Measurements from ENCODE around the gene PRIMPOL. TPM values are rescaled to one million over a fixed set of nuclear protein-coding genes. Genes with fewer than 3 reads are reported as not detected.
"Not testable (repeated sequence)": the region's sequence is repeated elsewhere in the genome, so short reads cannot be mapped to it uniquely, and the experiment has no call there.

PRIMPOL gene
- total RNA-seq, 2 donors from 2014 or later, result 10.8 to 24.9 TPM

DNA sequence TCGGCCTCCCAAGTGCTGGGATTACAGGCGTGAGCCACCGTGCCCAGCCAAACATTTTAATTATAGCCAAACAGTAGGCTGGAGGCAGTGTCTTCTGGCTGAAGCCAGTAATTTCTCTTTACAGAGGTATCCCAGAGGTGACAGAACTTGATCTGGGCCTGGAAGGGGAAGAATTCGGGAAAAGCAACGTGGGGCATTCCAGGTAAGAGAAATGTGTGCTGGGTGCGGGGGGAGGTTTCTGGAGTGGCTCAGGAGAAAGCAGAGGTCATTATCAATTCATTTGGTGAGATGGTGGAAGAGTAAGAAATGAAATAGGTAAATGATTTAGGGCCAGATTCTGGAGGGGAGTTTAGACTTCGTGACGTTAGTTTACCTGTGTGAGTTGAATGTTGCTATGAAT is 2.4 kb downstream of the PRIMPOL start:
- no peak for ATAC-seq
- H3K9me3 Mint-ChIP-seq, result no peaks in the 10 kb centered on the region
- no peak overlapping the region for H3K27ac Mint-ChIP-seq
- H3K36me3 Mint-ChIP-seq, result peaks cover 20 to 28% of the 10 kb centered on the region in 2 donors
- no peak for DNase-seq (ENCODE audit: low spot score in 2 of 2)

- H3K27ac Mint-ChIP-seq; ATAC-seq; H3K9me3 Mint-ChIP-seq; DNase-seq (ENCODE audit: low spot score in 2 of 2): not testable (repeated sequence)
- peaks cover 17 to 26% of the 10 kb centered on the region in 2 donors for H3K36me3 Mint-ChIP-seq
These were observed 3.1 kb downstream of the PRIMPOL start for GRCh38 chr4:184652681-184653080.

GRCh38 chr4:184653650-184654049 is 4.1 kb downstream of the PRIMPOL start:
- Mint-ChIP-seq H3K27ac (no peak overlapping the region), H3K9me3 (no peaks in the 10 kb centered on the region), H3K36me3 (peaks cover 7 to 16% of the 10 kb centered on the region in 2 donors)
- ATAC-seq, result no peak
- no peak for DNase-seq (ENCODE audit: low spot score in 2 of 2)

DNA sequence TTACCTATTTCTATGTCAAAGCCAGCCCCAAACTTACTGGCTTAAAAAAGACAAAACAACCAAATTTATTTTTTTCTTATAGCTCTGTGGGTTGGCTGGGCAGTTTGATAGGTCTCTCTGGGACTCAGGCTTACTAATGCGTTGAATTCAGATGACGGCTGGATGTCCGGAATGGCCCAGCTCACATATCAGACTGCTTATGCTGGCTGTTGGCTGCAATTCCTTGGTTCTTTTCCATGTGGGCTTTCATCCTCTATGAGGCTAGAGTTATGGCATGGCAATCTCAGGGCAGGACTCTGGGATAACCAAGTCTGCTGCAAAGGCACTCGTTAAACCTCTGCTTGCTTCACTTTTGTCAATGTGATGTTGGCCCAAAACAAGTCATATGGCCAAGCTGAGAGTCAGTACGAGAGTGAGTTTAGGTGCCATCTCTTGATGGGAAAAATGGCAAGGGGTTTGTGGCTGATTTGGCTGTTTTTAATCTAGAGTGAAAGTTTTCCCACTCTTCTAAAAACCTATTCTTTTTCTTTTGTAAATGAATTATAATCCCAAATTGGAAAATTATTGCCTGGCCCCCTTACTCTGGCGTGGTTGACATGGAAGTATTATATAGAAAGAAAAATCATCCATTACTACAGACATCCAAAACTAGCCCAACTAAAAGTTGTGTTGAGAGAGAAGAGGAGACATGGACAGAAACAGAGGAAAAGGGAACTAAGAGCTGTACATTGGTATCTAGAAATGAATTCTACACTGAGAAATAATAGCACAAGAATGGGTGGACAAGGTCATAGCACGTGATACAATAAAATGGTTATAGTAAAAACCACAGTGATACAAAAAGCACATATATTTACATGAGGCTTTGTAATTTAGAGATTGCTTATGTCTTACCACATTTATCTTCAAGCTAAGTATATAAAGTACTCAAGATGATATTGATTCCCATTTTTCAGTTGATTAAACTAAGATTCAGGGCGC is 6.6 kb downstream of the PRIMPOL start:
- Mint-ChIP-seq H3K36me3 (peaks cover 0 to 10% of the 10 kb centered on the region in 2 donors), H3K9me3 (no peaks in the 10 kb centered on the region), H3K27ac (no peak overlapping the region)
- no peak for ATAC-seq
- no peak for DNase-seq (ENCODE audit: low spot score in 2 of 2)

DNA sequence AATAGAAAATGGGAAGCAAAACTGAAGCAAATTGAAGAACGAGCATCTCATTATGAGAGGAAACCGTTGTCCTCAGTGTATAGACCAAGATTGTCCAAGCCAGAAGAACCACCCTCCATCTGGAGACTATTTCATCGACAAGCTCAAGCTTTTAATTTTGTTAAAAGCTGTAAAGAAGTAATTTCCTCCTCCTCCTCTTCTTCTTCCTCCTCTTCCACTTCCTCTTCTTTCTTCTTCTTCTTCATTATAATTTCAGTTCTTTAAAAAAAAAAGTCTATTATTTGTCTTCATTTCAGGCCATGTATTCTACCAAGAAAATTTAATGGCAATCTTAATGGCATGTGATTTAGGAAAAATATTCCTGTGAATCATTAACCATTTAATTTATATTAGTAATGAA is 7.6 kb downstream of the PRIMPOL start:
- ATAC-seq (no peak), DNase-seq (ENCODE audit: low spot score in 2 of 2) (no peak)
- Mint-ChIP-seq H3K9me3 (no peaks in the 10 kb centered on the region), H3K36me3 (peaks cover 0 to 10% of the 10 kb centered on the region in 2 donors), H3K27ac (no peak overlapping the region)

- not testable (repeated sequence) for ATAC-seq; H3K9me3 Mint-ChIP-seq; DNase-seq (ENCODE audit: low spot score in 2 of 2); H3K27ac Mint-ChIP-seq
- H3K36me3 Mint-ChIP-seq, result peaks cover 0 to 10% of the 10 kb centered on the region in 2 donors
These were observed 8.3 kb downstream of the PRIMPOL start for GRCh38 chr4:184657820-184658219.

DNA sequence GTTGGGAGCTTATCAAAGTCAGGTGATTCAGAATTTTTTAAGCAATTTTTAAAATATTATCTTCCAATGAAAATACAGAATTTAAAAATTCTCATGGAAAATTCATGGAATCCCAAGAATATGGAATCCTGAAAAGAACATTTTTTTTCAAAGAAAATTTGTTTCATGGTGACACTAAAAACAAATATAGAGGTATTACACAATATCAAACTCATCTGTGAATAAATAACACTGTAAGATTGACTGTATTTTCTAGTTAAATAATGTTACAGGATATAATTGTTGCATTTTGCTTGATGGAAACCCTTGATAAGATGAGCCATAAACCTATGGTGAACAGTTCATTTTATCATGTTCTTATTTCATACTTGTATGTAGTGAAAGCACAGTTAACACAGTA is 11.4 kb downstream of the PRIMPOL start:
- Mint-ChIP-seq H3K36me3 (peaks cover 4 to 10% of the 10 kb centered on the region in 2 donors), H3K9me3 (no peaks in the 10 kb centered on the region), H3K27ac (no peak overlapping the region)
- ATAC-seq, result no peak
- no peak for DNase-seq (ENCODE audit: low spot score in 2 of 2)

GRCh38 chr4:184662236-184662635 is 12.7 kb downstream of the PRIMPOL start:
- no peaks in the 10 kb centered on the region for H3K9me3 Mint-ChIP-seq
- no peak for ATAC-seq
- no peak for DNase-seq (ENCODE audit: low spot score in 2 of 2)
- peaks cover 4 to 6% of the 10 kb centered on the region in 2 donors for H3K36me3 Mint-ChIP-seq
- no peak overlapping the region for H3K27ac Mint-ChIP-seq

DNA sequence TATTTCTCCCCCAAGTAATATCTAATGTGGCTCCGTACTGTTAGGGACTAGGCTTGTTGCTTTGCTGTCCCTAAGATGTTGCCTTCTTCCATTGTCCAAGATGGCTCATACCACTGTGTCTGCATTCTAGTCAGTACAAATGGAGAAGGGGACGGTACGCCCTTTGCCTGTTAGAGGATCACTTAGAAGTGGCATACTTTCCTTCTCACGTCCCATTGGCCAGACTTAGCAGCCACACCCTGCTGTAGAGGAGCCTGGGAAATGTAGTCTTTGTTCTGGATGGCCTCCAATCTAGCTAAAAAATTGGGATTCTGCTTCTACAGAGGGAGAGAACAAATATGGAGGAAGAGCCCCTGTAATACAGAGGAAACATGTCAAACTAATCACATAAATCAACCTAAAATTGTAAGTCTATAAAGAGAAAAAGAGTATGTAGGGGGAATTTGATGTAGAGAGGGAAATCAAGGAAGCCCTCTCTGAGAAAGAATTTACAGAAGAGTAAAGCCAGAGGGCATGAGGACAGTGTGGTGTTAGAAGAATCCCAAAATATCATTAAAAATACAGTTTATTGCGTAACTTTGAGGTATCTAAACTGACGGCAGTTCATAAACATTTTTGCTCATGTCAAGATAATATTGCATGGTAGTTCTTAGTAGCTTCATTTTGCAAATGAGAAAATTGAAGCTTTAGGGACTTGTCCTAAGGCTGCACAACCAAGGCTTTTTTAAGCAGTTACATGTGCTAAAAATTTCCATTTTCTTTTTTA is 15.1 kb downstream of the PRIMPOL start:
- H3K9me3 Mint-ChIP-seq, result no peaks in the 10 kb centered on the region
- DNase-seq (ENCODE audit: low spot score in 2 of 2), result no peak
- ATAC-seq, result peak in 1 of 2 donors; percentile 61
- peaks cover 19 to 26% of the 10 kb centered on the region in 2 donors for H3K36me3 Mint-ChIP-seq
- no peak overlapping the region for H3K27ac Mint-ChIP-seq

DNA sequence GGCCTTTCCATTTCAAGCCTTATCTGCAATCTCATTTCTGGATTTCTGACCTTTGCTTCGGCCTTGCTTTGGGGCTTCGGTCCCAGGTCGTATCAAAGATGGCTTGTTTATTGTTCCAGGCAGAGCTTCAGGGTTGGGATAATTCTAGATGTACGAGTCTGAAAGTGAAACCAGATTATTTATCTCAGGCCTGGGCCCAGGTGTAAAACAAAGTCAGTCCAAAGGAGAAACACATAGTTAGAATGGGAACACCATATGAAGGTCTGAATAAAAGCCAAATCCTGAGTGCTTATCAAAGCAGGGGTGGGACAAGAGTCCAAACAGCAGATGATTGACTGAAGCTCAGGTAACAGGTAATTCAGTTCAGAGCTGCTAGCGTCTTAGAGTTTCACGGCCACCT is 17.1 kb downstream of the PRIMPOL start:
- ATAC-seq (no peak), DNase-seq (ENCODE audit: low spot score in 2 of 2) (no peak)
- H3K9me3 Mint-ChIP-seq, result no peaks in the 10 kb centered on the region
- H3K36me3 Mint-ChIP-seq, result peaks cover 19 to 26% of the 10 kb centered on the region in 2 donors
- no peak overlapping the region for H3K27ac Mint-ChIP-seq

GRCh38 chr4:184668096-184668495 is 18.6 kb downstream of the PRIMPOL start:
- DNase-seq (ENCODE audit: low spot score in 2 of 2), result no peak
- H3K9me3 Mint-ChIP-seq, result no peaks in the 10 kb centered on the region
- H3K27ac Mint-ChIP-seq, result peak overlapping the region; percentile 25 to 39
- peak; percentile 14 to 52 for ATAC-seq
- H3K36me3 Mint-ChIP-seq, result peaks cover 19 to 26% of the 10 kb centered on the region in 2 donors

DNA sequence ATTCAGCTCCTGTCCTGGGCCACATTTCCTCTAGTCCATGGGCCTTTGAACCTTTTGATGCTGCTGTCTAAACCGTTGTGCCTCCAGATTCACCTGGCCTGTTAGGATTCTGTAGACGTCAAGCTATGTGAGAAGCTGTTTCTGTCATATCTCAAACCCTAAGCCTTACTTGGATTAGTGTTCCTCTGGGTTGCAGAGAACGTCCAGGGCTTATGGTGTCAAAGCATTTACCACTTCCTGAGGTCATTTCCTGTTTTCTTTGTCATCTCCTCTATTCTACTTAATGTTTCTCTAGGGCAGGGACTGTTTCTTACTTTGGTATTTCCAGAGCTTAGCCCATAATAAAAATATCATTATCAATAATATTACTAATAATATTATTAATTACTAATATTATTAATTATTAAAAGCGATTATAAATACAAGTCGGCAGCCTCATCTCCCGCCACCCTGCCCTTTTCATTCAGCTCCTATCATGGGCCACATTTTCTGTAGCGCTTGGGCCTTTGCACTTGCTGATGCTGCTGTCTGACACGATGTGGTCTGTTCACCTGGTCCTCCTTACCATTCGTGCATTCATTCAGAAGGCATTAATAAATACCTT is 19.1 kb downstream of the PRIMPOL start:
- peaks cover 19 to 26% of the 10 kb centered on the region in 2 donors for H3K36me3 Mint-ChIP-seq
- H3K27ac Mint-ChIP-seq, result peak overlapping the region; percentile 29 to 39
- DNase-seq (ENCODE audit: low spot score in 2 of 2), result no peak
- H3K9me3 Mint-ChIP-seq, result no peaks in the 10 kb centered on the region
- ATAC-seq, result peak; percentile 48 to 59

DNA sequence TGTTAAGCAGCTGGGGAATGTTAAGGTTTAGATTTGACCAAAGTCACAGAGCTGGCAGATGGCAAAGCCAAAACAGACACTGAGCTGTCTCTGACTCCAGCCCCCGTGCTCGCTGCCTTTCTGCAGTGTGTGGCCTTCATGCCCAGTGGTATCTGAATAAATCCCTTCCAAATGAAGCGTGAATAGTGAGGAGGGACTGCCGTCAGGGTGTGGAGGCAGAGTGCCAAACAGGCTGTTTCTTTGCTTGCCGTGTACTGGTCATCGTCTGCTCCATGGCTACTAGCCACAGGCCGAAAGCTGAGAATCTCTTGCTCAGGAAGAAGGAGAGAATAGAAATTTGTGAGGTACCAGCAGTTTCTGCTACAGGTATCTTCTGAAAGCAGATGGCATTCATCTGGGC is 19.7 kb downstream of the PRIMPOL start:
- peak overlapping the region in 1 of 2 donors; percentile 86 for H3K27ac Mint-ChIP-seq
- H3K36me3 Mint-ChIP-seq, result peaks cover 19 to 26% of the 10 kb centered on the region in 2 donors
- H3K9me3 Mint-ChIP-seq, result no peaks in the 10 kb centered on the region
- DNase-seq (ENCODE audit: low spot score in 2 of 2) (no peak), ATAC-seq (no peak)

- peaks cover 15 to 20% of the 10 kb centered on the region in 2 donors for H3K36me3 Mint-ChIP-seq
- no peaks in the 10 kb centered on the region for H3K9me3 Mint-ChIP-seq
- DNase-seq (ENCODE audit: low spot score in 2 of 2) (no peak), ATAC-seq (no peak)
- H3K27ac Mint-ChIP-seq, result peak overlapping the region in 1 of 2 donors; percentile 44
These were observed 21.6 kb downstream of the PRIMPOL start for GRCh38 chr4:184671101-184671500.

- ATAC-seq (no peak), DNase-seq (ENCODE audit: low spot score in 2 of 2) (no peak)
- Mint-ChIP-seq H3K27ac (no peak overlapping the region), H3K36me3 (peaks cover 15 to 19% of the 10 kb centered on the region in 2 donors), H3K9me3 (no peaks in the 10 kb centered on the region)
These were observed 23.2 kb downstream of the PRIMPOL start for GRCh38 chr4:184672741-184673140.

DNA sequence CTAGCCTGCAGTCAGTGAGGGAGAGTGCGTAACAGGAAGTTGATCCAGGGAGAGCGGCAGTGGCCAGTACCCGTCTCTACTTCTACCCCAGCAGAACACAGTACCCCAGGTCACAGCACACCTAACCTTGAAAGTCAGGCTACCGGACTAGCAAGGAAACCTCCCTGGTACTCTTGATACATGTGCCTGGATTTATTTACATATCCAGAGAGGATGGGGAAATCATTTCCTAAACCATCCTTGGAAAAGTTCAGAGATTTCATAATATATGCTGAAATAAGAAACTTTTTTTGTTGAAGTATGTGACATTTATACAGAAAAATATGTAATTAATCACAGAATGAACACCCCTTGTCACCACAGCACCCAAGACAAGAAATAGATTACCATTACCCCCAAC is 24.5 kb downstream of the PRIMPOL start:
- H3K9me3 Mint-ChIP-seq, result no peaks in the 10 kb centered on the region
- ATAC-seq (no peak), DNase-seq (ENCODE audit: low spot score in 2 of 2) (no peak)
- no peak overlapping the region for H3K27ac Mint-ChIP-seq
- H3K36me3 Mint-ChIP-seq, result peaks cover 5 to 6% of the 10 kb centered on the region in 2 donors

- Mint-ChIP-seq H3K27ac (no peak overlapping the region), H3K9me3 (no peaks in the 10 kb centered on the region), H3K36me3 (no peaks in the 10 kb centered on the region)
- ATAC-seq (no peak), DNase-seq (ENCODE audit: low spot score in 2 of 2) (no peak)
These were observed 25.5 kb downstream of the PRIMPOL start for GRCh38 chr4:184675018-184675417.
